HG03064 (cell line): Measurements from ENCODE around the gene INS.
"Not testable (repeated sequence)": the region's sequence is repeated elsewhere in the genome, so short reads cannot be mapped to it uniquely, and the experiment has no call there.

ENCODE experiments used
- ATAC-seq: cut with Tn5 transposase; IDR thresholded peaks from one replicate; pipeline ENCODE4 v1.9.1; 2021; ENCODE audit warnings: low read depth; ENCODE audit not compliant: unreplicated experiment

Gene INS

DNA sequence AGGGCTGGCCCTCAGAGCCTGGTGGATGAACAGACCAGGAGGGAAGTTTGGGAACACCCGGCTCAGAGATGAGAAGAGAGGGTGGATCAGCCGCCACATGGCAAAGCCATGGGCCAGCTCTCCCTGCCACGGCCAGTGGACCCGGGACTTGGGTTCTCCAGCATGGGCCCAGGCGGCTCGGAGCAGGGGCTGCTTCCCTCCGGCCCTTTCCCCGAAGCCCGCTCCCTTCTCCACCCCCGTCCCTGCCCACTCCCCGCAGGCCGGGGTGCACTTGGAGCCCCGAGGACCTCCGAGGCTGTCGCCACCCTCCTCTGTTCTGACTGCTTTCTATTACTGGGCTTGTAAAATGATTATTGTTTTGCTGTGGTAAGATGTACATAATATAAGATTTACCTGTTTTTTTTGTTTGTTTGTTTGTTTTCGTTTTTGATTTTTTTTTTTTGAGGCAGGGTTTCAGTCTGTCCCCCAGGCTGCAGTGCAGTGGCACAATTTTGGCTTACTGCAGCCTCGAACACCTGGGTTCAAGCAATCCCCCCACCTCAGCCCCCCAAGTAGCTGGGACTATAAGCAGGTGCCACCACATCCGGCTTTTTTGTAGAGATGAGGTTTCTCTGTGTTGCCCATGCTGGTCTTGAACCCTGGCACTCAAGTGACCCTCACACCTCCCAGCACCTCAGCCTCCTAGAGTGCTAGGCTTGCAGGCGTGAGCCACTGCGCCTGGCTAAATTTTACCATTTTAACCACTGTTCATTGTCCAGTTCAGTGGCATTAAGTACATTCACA is 21.9 kb upstream of the INS start:
- ATAC-seq, result no peak

DNA sequence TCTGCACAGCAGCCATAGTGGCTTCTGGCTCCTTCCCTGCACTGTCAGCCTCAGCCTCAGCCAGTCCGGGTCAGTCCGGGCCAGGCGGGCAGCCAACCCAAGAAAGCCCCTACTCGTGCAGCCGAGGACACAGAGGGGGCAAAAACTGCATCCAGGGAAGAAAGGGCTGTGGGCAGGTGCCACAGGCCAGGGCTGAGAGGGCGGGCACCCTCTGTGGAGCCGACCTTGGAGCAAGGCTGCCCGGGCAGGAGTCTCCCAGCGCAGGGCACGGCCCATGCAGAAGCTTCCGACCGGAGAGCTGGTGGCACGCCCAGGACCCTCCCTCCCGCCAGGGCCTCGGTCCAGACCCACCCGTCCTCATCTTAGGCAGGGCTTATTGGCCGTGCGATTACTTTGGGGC is 21.1 kb upstream of the INS start:
- no peak for ATAC-seq

- ATAC-seq, result no peak
Observed at GRCh38 chr11:2180789-2181370, 19.9 kb upstream of the INS start.

GRCh38 chr11:2180347-2180746 is 19.3 kb upstream of the INS start:
- no peak for ATAC-seq

DNA sequence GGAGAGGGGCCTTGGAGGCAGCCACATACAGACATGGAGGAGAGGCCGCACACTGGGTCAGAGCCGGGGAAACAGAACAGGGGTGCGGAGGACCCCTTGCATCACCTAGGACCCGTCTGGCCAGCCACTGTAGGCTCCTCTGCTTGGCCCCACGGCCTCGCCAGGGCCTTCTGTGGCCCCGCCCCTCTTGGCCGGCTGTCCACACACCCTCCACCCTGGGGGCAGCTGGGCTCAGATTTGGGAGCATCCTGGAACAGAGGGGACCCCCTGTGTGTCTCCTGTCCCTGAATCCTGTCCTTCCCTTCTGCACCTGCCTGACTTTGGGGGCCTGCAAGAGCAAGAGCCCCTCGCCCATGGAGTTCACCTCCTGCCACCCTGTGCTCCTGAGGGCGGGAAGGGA is 18.5 kb upstream of the INS start:
- no peak for ATAC-seq

DNA sequence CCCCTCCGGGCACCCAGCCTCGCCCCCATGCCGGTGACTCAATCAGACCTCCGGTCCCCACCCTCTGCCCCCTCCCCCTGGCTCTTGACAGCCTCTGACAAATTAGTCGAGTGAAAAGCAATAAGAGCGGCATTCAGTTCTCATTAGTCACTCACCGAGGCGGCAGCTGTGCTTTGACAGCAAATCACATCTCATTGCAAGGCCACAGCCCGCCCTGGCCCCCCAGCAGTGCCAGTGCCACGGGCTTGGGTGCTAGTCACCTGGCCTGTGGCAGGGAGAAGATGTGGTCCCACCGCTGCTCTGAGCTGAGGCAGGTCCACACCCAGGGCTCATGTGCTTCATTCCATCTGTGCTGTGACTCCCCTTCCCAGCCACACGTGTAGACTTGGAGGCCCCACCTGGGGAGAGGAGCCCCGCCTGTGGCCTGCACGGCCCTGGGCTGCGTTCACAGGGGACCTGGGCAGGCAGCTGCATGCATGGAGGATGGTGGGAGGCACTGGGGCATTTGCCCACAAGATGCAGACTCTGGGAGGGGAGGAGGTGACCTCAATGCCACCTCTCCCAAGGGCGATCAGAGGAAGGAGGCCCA is 18.0 kb upstream of the INS start:
- no peak for ATAC-seq

GRCh38 chr11:2178055-2178773 is 17.2 kb upstream of the INS start:
- not testable (repeated sequence) for ATAC-seq

GRCh38 chr11:2177076-2177475 is 16.1 kb upstream of the INS start:
- no peak for ATAC-seq

GRCh38 chr11:2176389-2176900 is 15.4 kb upstream of the INS start:
- no peak for ATAC-seq

- no peak for ATAC-seq
Observed at GRCh38 chr11:2175659-2176058, 14.7 kb upstream of the INS start.

DNA sequence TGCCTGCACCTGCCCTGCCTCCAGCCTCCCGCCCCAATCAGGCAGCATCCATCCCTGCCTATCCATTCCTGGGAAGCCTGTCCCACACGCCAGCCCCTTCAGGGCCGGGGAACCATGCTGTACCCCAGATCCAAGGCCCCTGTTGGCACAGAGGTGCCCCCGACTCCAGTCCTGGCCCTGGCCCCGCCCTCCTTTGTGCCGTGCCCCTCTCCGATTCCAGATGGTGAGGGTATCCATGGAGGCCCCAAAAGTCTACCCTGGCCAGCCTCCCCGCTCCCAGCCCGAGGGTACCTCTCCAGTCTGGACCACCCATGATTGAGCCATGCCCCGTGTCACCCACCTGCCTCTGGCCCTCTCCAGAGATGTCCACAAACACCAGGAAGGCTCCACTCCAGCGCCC is 13.4 kb upstream of the INS start:
- ATAC-seq, result no peak

- ATAC-seq, result no peak
Observed at GRCh38 chr11:2173761-2174160, 12.8 kb upstream of the INS start.

DNA sequence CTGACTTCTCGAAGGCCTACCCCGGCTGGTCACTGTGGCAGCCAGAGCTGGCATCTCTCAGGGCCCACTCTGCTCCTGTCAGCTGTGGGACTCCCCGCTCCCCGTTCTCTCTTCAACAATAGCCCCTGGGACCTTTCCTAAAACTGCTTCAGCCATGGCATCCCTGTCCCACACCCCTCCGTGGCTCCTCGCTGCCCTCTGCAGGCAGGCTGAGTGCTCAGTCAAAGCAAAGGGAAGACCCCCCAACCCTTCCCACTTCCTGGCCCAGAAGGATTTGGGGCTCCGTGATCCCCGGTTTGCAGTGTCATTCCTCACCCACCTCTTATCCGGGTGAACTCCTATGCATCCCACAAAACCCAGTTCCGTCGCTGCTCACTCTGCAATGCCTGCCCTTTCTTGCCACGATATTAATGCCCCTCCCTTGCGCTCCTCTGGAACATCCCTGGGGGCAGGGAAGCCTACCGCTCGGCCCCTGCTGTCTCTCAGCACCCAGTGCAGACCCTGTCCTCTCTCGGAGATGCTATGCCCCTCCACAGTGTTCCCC is 12.2 kb upstream of the INS start:
- no peak for ATAC-seq

GRCh38 chr11:2172676-2173075 is 11.7 kb upstream of the INS start:
- ATAC-seq, result no peak

DNA sequence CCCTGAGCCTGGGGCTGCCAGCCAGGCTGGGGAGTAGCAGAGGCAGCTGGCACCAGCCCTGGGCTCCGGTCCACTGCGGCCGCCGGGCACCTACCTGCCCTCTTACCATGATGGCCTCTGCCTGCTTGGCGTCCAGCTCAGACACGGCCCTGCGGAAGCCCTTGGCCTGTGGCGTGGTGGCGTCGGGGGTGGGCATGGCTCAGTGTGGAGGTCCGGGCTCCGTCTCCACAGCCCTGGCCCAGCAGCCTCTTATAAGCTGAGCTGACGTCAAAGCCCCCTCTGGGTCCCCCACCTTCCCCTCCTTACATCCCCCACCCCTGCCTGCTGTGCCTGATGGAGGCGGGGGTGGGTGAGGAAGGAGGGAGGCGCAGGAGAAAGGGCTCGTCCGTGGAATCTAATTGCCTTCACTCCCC is 10.6 kb upstream of the INS start, which contains the start of gene TH:
Gene TH, minus strand, starts transcription at position 225 of the 413 bp plus-strand sequence. Its CDS starts 29 bp downstream, at position 196.
- no peak for ATAC-seq

DNA sequence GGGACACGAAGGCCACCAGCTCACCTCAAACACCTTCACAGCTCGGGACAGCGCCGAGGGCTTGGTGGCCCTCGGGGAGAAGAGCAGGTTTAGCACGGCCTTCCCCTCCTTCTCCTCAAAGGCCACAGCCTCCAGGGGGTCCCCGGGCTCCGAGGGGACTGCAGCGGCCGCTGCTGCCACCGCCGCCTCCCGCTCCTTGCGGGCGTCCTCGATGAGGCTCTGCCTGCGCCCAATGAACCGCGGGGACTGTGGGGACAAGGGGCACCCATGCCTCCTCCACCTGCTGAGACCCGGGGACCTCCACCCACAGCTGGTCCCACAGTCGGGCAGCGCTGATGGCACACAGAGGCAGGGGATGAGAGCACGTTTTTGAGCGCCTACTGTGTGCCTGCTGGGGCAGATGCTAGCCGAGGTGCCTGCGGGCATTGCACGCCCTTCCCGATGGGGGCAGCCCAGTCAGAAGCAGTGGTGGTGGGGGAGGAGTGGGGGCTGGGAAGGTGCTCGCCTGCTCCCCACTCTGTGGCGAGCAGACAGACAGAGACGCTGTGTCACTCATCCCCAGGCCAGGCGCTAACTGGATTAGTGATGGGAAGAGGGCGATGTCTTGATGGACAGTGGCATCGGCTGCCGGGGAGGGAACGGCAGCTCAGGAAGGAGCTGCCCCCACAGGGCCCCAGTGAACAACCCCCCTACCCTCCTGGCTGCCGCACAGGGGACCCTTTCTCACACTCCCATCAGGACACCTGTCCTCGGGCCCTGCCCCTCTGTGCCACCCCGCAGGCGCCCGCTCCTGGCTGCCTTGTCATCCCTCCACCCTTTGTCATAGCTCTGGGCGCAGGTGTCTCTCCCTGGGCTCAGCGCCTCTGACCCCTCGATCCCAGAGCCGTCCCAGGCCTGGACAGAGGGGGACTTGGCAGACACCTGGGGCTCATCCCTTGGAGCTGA is 8.9 kb upstream of the INS start:
- no peak for ATAC-seq

- ATAC-seq, result no peak
Observed at GRCh38 chr11:2169005-2169378, 8.0 kb upstream of the INS start.

DNA sequence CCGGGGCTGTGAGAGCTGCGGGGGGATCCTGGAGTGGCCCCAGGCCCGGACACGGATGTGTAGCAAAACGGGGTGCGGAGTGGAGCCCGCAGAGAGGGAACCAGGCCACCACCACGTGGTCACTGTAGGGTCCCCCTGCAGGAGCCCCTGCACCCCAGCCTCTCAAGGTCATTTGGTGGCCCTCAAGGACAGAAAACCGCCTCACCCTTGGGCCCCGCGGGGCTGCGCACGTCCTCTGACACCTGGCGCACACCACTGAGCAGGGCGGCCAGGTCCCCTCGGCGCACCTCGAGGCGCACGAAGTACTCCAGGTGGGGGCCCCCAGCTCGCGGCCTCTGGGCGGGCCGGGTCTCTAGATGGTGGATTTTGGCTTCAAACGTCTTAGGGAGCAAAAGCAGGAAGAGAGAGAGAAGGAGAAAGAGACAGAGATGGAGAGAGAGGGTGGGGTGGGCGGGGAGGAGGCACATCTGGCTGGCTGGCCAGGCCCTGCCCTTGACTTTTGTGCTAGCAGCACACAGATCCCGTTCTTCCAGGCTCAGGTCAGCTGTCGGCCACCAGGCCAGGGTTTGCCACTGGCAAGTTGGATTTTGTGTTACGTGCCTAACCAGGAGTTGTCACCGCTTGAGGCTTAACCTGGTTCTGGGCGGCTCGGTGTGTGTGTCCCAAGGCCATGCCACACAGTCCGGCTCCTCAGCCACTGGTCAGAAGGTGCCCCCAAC is 7.4 kb upstream of the INS start:
- ATAC-seq, result no peak
